H1 (cell line): Measurements from ENCODE around the gene S100A16. TPM values are rescaled to one million over a fixed set of nuclear protein-coding genes. Genes with fewer than 3 reads are reported as not detected.

Experiments used
- CTCF ChIA-PET: fragments of 300-600 bp; sonication (Branson Sonifier 250); formaldehyde crosslinking; loops from one replicate; lab custom pipeline; 2021; ENCODE audit not compliant: partially characterized antibody; lab: Charles Lee
- POLR2A ChIA-PET: fragments of 300-600 bp; sonication (Branson Sonifier 250); formaldehyde crosslinking; loops from one replicate; lab custom pipeline; 2021; ENCODE audit warnings: inconsistent platforms; ENCODE audit not compliant: partially characterized antibody; lab: Charles Lee
- DNase-seq, 2 experiments: peaks; one replicate each; pipeline versions ENCODE4 v3.0.0 to v3.0.0-alpha.2; 2010 to 2022; ENCODE audit warnings: low spot score in 2 of 2, low read depth in 1 of 2, mixed read lengths in 1 of 2
- FAIRE-seq: peaks from 2 replicates; lab custom pipeline; 2011; peaks lifted over from hg19 to GRCh38; lab: Jason Lieb, UNC
- H2AFZ ChIP-seq: 2 replicates; pipeline ENCODE4 v1.8.1; 2012; ENCODE audit warnings: low read length, inconsistent platforms
- H2AK5ac ChIP-seq: 2 replicates; pipeline ENCODE4 v1.6.1; 2013; ENCODE audit warnings: low read depth, low read length
- H2BK120ac ChIP-seq: replicated peaks from 2 replicates; pipeline ENCODE3; 2013; ENCODE audit warnings: low read depth, low read length, inconsistent platforms
- H2BK12ac ChIP-seq: 2 replicates; pipeline ENCODE4 v1.6.1; 2013; ENCODE audit warnings: low read depth, low read length
- H2BK15ac ChIP-seq: 2 replicates; pipeline ENCODE4 v1.6.1; 2013; ENCODE audit warnings: low read length
- H2BK20ac ChIP-seq: 2 replicates; pipeline ENCODE4 v1.6.1; 2013; ENCODE audit warnings: low read length
- H2BK5ac ChIP-seq: 2 replicates; pipeline ENCODE4 v1.6.1; 2013; ENCODE audit warnings: low read depth, low read length
- H3K14ac ChIP-seq: 2 replicates; pipeline ENCODE4 v1.6.1; 2013; ENCODE audit warnings: inconsistent platforms; ENCODE audit not compliant: insufficient read length
- H3K18ac ChIP-seq: 2 replicates; pipeline ENCODE4 v1.6.1; 2013; ENCODE audit warnings: low read length; ENCODE audit errors: extremely low read depth
- H3K23ac ChIP-seq: 2 replicates; pipeline ENCODE4 v1.6.1; 2013; ENCODE audit warnings: inconsistent platforms; ENCODE audit not compliant: insufficient read length
- H3K23me2 ChIP-seq: 2 replicates; pipeline ENCODE4 v1.6.1; 2013; ENCODE audit warnings: low read depth, low read length
- H3K27ac ChIP-seq: 2 replicates; pipeline ENCODE4 v1.6.1; 2011; ENCODE audit warnings: low read depth, low read length, inconsistent platforms
- H3K27me3 ChIP-seq, 4 experiments: replicated peaks in 1 of 4; 1 replicate in 1 of 4; 2 replicates in 3 of 4; pipeline versions ENCODE4 v1.6.1 to v1.8.1; 2011 to 2013; ENCODE audit warnings: low read length in 3 of 4, mild to moderate bottlenecking in 3 of 4, inconsistent platforms in 2 of 4, mixed read lengths in 2 of 4, moderate library complexity in 1 of 4; ENCODE audit not compliant: control insufficient read depth in 3 of 4, insufficient read depth in 3 of 4; ENCODE audit errors: extremely low read depth in 1 of 4
- H3K36me3 ChIP-seq, 4 experiments: 2 replicates each; pipeline versions ENCODE4 v1.6.1 to v1.8.1; 2011 to 2013; ENCODE audit warnings: mild to moderate bottlenecking in 4 of 4, low read length in 3 of 4, moderate library complexity in 2 of 4, control low read depth in 1 of 4, inconsistent platforms in 1 of 4; ENCODE audit not compliant: insufficient read depth in 4 of 4, control insufficient read depth in 2 of 4
- H3K4ac ChIP-seq: replicated peaks from 2 replicates; pipeline ENCODE3; 2013; ENCODE audit warnings: low read length, low read depth, mixed read lengths, inconsistent platforms; ENCODE audit not compliant: insufficient read length
- H3K4me1 ChIP-seq, 4 experiments: replicated peaks in 1 of 4; 1 replicate in 1 of 4; 2 replicates in 3 of 4; pipeline versions ENCODE4 v1.6.1 to v1.8.1; 2011 to 2013; ENCODE audit warnings: low read length in 3 of 4, inconsistent platforms in 2 of 4, mixed read lengths in 1 of 4; ENCODE audit not compliant: insufficient read depth in 4 of 4, control insufficient read depth in 3 of 4
- H3K4me2 ChIP-seq, 2 experiments: 2 replicates each; pipeline versions ENCODE4 v1.6.1 to v1.8.1; 2011 to 2013; ENCODE audit warnings: low read depth in 2 of 2, low read length in 2 of 2, control low read depth in 1 of 2, inconsistent platforms in 1 of 2, mild to moderate bottlenecking in 1 of 2; ENCODE audit not compliant: insufficient read depth in 1 of 2
- H3K4me3 ChIP-seq, 4 experiments: fragments of 200-600, 300-600 bp in 1 of 4; sonication (generic), shearing (Covaris generic), sonication (Bioruptor Twin) in 1 of 4; 2 replicates each; pipeline versions ENCODE4 v1.5.1 to v1.8.1; 2011 to 2016; ENCODE audit warnings: low read length in 4 of 4, low read depth in 3 of 4, control low read depth in 2 of 4, inconsistent platforms in 2 of 4, mild to moderate bottlenecking in 2 of 4, mixed read lengths in 1 of 4, moderate library complexity in 1 of 4; ENCODE audit not compliant: insufficient read depth in 2 of 4; ENCODE audit errors: extremely low read depth in 1 of 4
- H3K56ac ChIP-seq: replicated peaks from 2 replicates; pipeline ENCODE3; 2013; ENCODE audit warnings: low read depth, mild to moderate bottlenecking, mixed read lengths, low read length, inconsistent platforms; ENCODE audit not compliant: insufficient read length
- H3K79me1 ChIP-seq: 2 replicates; pipeline ENCODE4 v1.6.1; 2013; ENCODE audit warnings: low read depth, low read length, control low read depth
- H3K79me2 ChIP-seq, 2 experiments: 2 replicates each; pipeline versions ENCODE4 v1.6.1 to v1.8.1; 2012 to 2013; ENCODE audit warnings: low read length in 2 of 2, mild to moderate bottlenecking in 2 of 2, inconsistent platforms in 1 of 2; ENCODE audit not compliant: insufficient read depth in 2 of 2, control insufficient read depth in 1 of 2
- H3K9ac ChIP-seq, 4 experiments: replicated peaks in 1 of 4; 1 replicate in 1 of 4; 2 replicates in 3 of 4; pipeline versions ENCODE4 v1.6.1 to v1.8.1; 2011 to 2013; ENCODE audit warnings: low read depth in 3 of 4, low read length in 3 of 4, control low read depth in 2 of 4, mild to moderate bottlenecking in 2 of 4, moderate library complexity in 2 of 4, inconsistent platforms in 1 of 4; ENCODE audit errors: extremely low read depth in 1 of 4
- H3K9me3 ChIP-seq, 2 experiments: 2 replicates each; pipeline versions ENCODE4 v1.6.1 to v1.8.1; 2012 to 2013; ENCODE audit warnings: mild to moderate bottlenecking in 2 of 2, moderate library complexity in 2 of 2, control low read depth in 1 of 2, inconsistent platforms in 1 of 2, low read depth in 1 of 2, low read length in 1 of 2, mixed read lengths in 1 of 2; ENCODE audit not compliant: insufficient read depth in 2 of 2
- H4K20me1 ChIP-seq, 2 experiments: replicated peaks in 1 of 2; 2 replicates each; pipeline versions ENCODE3 to v1.8.1; 2011 to 2013; ENCODE audit warnings: inconsistent platforms in 2 of 2, low read length in 2 of 2, mild to moderate bottlenecking in 1 of 2; ENCODE audit not compliant: insufficient read depth in 2 of 2, control insufficient read depth in 1 of 2
- H4K5ac ChIP-seq: 2 replicates; pipeline ENCODE4 v1.6.1; 2013; ENCODE audit warnings: low read length, low read depth, mixed read lengths, inconsistent platforms; ENCODE audit not compliant: insufficient read length
- H4K8ac ChIP-seq: 2 replicates; pipeline ENCODE4 v1.8.0; 2013; ENCODE audit warnings: mild to moderate bottlenecking, moderate library complexity, low read length, inconsistent platforms; ENCODE audit not compliant: insufficient read depth; ENCODE audit errors: extremely low read depth
- H4K91ac ChIP-seq: replicated peaks from 2 replicates; pipeline ENCODE3; 2013; ENCODE audit warnings: low read length, mixed read lengths, inconsistent platforms; ENCODE audit not compliant: insufficient read length
- EZH2 ChIP-seq: fragments of 200-600 bp; sonication (generic); IDR thresholded peaks from 2 replicates; pipeline ENCODE4 v1.7.1; 2012; ENCODE audit warnings: low read depth, mild to moderate bottlenecking, moderate library complexity, low read length, inconsistent platforms; ENCODE audit not compliant: severe bottlenecking
- SIRT6 ChIP-seq: IDR thresholded peaks from one replicate; pipeline ENCODE4 v1.7.1; 2012; ENCODE audit warnings: low read length, inconsistent platforms
- WGBS, 2 experiments: shearing (Covaris generic) in 1 of 2; methylation state at CpG; one replicate each; pipeline versions ENCODE4 v1.1.6 to v1.1.7; 2013 to 2015; ENCODE audit warnings: low lambda C conversion rate in 2 of 2, mixed read lengths in 2 of 2, inconsistent platforms in 1 of 2, low coverage in 1 of 2, missing lambda C conversion rate in 1 of 2; ENCODE audit not compliant: insufficient replicate concordance in 2 of 2, insufficient coverage in 1 of 2, insufficient read length in 1 of 2; ENCODE audit errors: extremely low coverage in 1 of 2, missing lambda C conversion rate in 1 of 2; 5-methylcytosine and 5-hydroxymethylcytosine counted together
- polyA plus RNA-seq, 7 experiments: library from polyadenylated mRNA; depleted of rRNA in 3 of 7; stranded (reverse) in 5 of 7; unstranded in 2 of 7; fragments of >200 nt in 5 of 7; fragments of 200-250 nt in 2 of 7; gene quantifications; 1 replicate in 5 of 7; 2 replicates in 1 of 7; 4 replicates in 1 of 7; pipeline versions ENCODE4 v1.2.1 to v1.2.3, GENCODE V29; 2011 to 2013; ENCODE audit warnings: missing spikeins in 2 of 7, mixed read lengths in 2 of 7
- total RNA-seq: library from RNA; stranded (reverse); fragmentation: NEBNext Ultra II Directional; extraction: Animal tissue kit (Norgen Biotek cat#: 25700); gene quantifications from 2 replicates; pipeline ENCODE4 v1.2.1, GENCODE V29; 2021

Gene S100A16
- total and polyA plus RNA-seq, 2 of the 8 experiments (the other 6 are each of a cell fraction or from before 2014, with no cell fraction given) = 14.9 to 61.4 TPM

GRCh38 chr1:153560241-153560640 lies 52.7 kb downstream of the S100A16 start:
- Histone ChIP-seq H3K27me3 (no peaks in the 10 kb centered on the region), H3K14ac (no peak overlapping the region), H3K56ac (no peak overlapping the region), H2BK20ac (no peak overlapping the region), H3K79me1 (no peaks in the 10 kb centered on the region), H2AFZ (no peak overlapping the region), H3K4me1 (no peaks in the 10 kb centered on the region), H2BK12ac (no peak overlapping the region), H3K4ac (no peak overlapping the region), H2BK15ac (no peak overlapping the region), H3K36me3 (no peaks in the 10 kb centered on the region)
- FAIRE-seq = no peak
- no peak for TF ChIP-seq SIRT6
- no peak for TF ChIP-seq EZH2
- TF ChIP-seq, all 59 proteins: peak for 0
- Histone ChIP-seq H3K9me3 (no peaks in the 10 kb centered on the region), H3K23ac (no peak overlapping the region), H3K18ac (no peak overlapping the region), H3K27ac (no peak overlapping the region), H3K4me3 (no peak overlapping the region), H4K5ac (no peak overlapping the region), H3K79me2 (no peaks in the 10 kb centered on the region), H3K9ac (no peak overlapping the region), H3K4me2 (no peak overlapping the region), H3K23me2 (no peaks in the 10 kb centered on the region), H4K91ac (no peak overlapping the region), H2BK5ac (no peak overlapping the region), H4K8ac (no peak overlapping the region), H4K20me1 (no peaks in the 10 kb centered on the region), H2AK5ac (no peak overlapping the region), H2BK120ac (no peak overlapping the region)
- CTCF ChIA-PET = interaction anchor here (1.0 to 5.9 kb wide), 8 partner anchors 8 to 68 kb away, joined by 3 to 55 read pairs (median 4); partner anchors contain the start of gene S100A6
- POLR2A ChIA-PET = interaction anchor here (1.3 kb wide), 1 partner anchor 10 kb away, joined by 5 read pairs; no protein-coding TSS in a partner anchor
- DNase-seq = no peak
- WGBS, 2 experiments = 92% methylated on average over 2 of the region's 2 CpGs; no CpG with 5 or more reads in 1 of the 2 experiments
